Measurements from ENCODE around the gene FOXO3. TPM values are rescaled to one million over a fixed set of nuclear protein-coding genes. Genes with fewer than 3 reads are reported as not detected.

The FOXO3 gene
- 100 to 1,000 TPM; 110 to 176 (median 139) TPM for total RNA-seq

DNA sequence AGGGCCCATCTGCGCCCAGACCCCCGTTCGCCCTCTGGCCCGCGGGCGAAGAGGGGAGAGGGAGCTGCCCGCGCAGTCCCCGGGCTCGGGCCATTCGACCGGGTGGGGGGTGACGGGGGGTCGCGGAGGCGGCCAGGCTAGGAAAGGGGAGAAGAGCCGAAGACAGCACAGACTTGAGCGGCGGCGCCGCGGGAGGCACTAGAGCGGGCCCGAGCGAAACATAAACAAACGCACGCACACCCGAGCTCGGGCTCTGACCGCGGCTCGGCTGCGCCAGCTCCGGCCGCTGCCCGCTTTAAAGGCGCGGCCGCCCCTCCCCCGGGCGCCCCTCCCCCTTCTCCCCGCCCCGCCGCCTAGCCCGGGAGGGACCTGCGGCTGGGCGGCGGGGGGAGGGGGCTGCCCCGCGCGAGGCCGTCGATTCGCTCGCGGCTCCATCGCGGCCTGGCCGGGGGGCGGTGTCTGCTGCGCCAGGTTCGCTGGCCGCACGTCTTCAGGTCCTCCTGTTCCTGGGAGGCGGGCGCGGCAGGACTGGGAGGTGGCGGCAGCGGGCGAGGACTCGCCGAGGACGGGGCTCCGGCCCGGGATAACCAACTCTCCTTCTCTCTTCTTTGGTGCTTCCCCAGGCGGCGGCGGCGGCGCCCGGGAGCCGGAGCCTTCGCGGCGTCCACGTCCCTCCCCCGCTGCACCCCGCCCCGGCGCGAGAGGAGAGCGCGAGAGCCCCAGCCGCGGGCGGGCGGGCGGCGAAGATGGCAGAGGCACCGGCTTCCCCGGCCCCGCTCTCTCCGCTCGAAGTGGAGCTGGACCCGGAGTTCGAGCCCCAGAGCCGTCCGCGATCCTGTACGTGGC is at the start of gene FOXO3:
Gene FOXO3, plus strand, starts transcription at position 455 of the 846 bp plus-strand sequence. Its CDS starts 292 bp downstream, at position 747.
- DNase-seq (ENCODE audit: low spot score in 2 of 2): peak; percentile 88 to 98
- intact Hi-C loops (cut with DNase I; ENCODE audit: low total_unique reads): loop anchor here (2.0 kb wide), 1 partner anchor 28 kb away; no protein-coding TSS in a partner anchor
- WGBS, 2 donors: 1% methylated on average over 22 to 58 of the region's 110 CpGs
- TF ChIP-seq, protein P1, sequence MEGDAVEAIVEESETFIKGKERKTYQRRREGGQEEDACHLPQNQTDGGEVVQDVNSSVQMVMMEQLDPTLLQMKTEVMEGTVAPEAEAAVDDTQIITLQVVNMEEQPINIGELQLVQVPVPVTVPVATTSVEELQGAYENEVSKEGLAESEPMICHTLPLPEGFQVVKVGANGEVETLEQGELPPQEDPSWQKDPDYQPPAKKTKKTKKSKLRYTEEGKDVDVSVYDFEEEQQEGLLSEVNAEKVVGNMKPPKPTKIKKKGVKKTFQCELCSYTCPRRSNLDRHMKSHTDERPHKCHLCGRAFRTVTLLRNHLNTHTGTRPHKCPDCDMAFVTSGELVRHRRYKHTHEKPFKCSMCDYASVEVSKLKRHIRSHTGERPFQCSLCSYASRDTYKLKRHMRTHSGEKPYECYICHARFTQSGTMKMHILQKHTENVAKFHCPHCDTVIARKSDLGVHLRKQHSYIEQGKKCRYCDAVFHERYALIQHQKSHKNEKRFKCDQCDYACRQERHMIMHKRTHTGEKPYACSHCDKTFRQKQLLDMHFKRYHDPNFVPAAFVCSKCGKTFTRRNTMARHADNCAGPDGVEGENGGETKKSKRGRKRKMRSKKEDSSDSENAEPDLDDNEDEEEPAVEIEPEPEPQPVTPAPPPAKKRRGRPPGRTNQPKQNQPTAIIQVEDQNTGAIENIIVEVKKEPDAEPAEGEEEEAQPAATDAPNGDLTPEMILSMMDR (IDR thresholded peaks at IDR 0.05): no peak
- TF ChIP-seq POLR2A (IDR thresholded peaks at IDR 0.05): peak in 1 of 2 donors; percentile 85
- peak within 1 kb of the TSS; percentile 70 for H3K4me3 ChIP-seq (ENCODE audit: low read depth, poor library complexity, severe bottlenecking)

DNA sequence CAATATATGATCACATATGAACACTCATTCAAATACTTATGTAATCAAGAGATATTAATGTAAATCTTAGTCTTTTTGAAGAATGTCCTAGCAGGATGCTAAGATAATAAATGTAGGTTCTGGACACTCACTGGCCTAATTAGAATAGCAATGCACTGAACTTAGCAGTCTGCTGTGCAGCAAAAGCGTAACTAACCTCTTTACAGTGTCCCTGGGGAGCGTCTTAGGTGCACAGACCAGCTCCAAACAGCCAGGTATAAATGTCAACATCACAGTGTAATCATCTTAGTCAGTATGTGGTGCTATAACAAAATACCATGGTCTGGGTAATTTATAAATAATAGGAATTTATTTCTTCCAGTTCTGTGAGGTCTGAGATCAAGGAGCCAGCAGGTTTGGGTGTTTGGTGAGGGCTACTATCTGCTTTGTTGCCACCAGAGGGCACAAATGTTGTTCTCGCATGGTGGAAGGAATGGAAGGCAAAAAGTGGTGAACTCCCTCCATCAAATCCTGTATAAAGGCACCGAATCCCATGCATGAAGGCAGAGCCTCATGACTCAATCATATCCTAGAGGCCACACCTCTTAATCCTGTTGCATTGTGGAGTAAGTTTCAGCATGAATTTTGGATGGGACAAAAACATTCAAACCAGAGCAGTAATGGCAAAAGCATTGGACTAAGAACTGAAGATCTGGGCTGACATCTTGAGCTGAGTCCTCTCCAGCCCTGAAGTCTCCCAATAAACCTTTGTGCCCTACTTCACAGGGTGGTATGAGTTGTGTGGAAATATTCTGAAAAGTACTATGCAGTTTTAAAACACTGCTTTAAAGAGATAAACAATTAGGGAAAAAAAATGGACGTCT is 41.8 kb upstream of the FOXO3 start:
- DNase-seq (ENCODE audit: low spot score in 2 of 2): no peak
- WGBS, 2 donors: 79 to 84% methylated on average over 5 of the region's 5 CpGs
- no peak overlapping the region for H3K4me3 ChIP-seq (ENCODE audit: low read depth, poor library complexity, severe bottlenecking)
- TF ChIP-seq POLR2A (IDR thresholded peaks at IDR 0.05): no peak
- TF ChIP-seq, protein P1 (IDR thresholded peaks at IDR 0.05): no peak
- intact Hi-C loops (cut with DNase I; ENCODE audit: low total_unique reads): no loop called here

DNA sequence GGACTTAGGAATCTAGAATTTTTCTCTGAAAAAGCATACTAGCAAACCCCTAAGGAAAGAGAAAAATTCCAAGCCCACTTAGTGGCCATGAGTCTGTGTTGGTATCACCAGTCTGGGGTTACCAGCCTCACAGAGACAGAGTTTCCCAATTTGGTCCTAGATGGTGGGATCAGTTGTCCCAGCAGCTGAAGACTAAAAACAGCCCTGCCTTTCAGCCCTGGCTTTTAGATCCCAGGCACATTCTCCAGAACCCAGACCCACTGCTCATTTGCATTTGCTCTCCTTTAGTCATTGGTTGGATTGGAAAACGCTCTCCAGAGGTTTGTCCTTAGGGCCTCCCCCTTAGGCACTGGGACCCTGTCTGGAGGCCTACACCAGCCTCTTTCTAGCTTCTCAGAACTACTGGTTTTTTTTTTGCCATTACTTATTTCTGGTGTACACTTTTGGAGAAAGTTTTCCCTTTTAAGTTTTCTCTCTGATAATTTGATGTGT is 39.1 kb upstream of the FOXO3 start:
- no peak for DNase-seq (ENCODE audit: low spot score in 2 of 2)
- TF ChIP-seq POLR2A (IDR thresholded peaks at IDR 0.05): no peak
- TF ChIP-seq, protein P1 (IDR thresholded peaks at IDR 0.05): no peak
- intact Hi-C loops (cut with DNase I; ENCODE audit: low total_unique reads): loop anchor here (10.0 kb wide), 1 partner anchor 407 kb away; no protein-coding TSS in a partner anchor
- 85 to 100% methylated on average over 1 of the region's 1 CpG for WGBS, 2 donors
- H3K4me3 ChIP-seq (ENCODE audit: low read depth, poor library complexity, severe bottlenecking): no peak overlapping the region

DNA sequence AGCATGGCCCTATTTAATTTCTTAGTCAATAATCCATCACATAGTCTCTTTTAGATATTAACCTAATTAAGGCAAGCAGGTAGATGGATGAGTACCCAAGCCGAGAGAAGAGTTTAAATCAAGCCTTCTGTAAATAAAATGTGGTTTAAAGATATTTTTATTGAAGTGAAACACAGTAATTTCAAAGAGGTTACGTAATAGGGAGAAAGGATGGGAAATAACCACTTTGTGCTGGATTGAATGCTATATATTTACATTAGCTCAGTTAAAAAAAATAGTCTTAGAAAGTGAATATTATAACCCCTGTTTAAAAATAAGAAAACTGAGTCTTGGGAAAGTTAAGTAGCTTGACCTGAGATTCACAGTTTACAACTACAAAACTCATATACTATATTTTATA is 37.0 kb upstream of the FOXO3 start:
- WGBS, 2 donors: 84 to 89% methylated on average over 2 of the region's 2 CpGs
- no peak overlapping the region for H3K4me3 ChIP-seq (ENCODE audit: low read depth, poor library complexity, severe bottlenecking)
- no peak for DNase-seq (ENCODE audit: low spot score in 2 of 2)
- TF ChIP-seq, protein P1 (IDR thresholded peaks at IDR 0.05): no peak
- no peak for TF ChIP-seq POLR2A (IDR thresholded peaks at IDR 0.05)
- intact Hi-C loops (cut with DNase I; ENCODE audit: low total_unique reads): loop anchor here (10.0 kb wide), 1 partner anchor 409 kb away; no protein-coding TSS in a partner anchor

DNA sequence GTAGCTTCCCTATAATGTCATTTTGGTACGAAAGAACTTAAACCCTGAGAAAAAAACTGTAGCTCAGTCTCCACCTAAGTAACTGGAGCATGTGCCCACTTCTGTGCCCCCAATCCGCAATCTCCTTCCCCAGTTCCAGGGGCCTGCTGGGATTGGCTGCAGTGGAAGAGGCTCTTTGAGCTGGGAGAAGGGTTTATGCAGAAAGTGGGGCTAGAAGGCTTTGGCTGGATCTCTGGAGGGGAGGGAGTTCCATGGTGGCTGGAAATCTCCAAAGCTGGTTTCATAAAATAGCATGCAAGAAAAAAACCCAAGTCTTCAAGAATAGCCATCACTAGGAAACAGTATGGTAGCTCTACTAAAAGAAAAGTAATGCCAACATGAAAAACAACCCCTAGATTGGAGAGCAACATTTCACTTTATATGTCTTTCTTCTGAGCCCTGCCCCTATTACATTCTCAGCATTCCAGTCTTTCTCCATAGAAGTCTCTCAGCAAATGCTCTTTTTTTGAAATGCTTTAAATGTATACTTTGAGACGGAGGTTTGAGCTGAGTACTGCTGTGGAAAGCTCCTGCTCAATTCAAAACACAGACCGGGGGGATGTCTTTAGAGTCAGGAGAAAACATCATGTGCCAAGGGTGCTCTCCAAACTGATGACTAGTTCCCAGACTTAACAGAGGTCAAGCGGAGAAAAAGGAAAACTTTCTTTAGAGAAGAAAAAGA is 36.0 kb upstream of the FOXO3 start:
- DNase-seq (ENCODE audit: low spot score in 2 of 2): no peak
- H3K4me3 ChIP-seq (ENCODE audit: low read depth, poor library complexity, severe bottlenecking): no peak overlapping the region
- WGBS, 2 donors: 86 to 87% methylated on average over 5 of the region's 5 CpGs
- no peak for TF ChIP-seq POLR2A (IDR thresholded peaks at IDR 0.05)
- TF ChIP-seq, protein P1 (IDR thresholded peaks at IDR 0.05): no peak
- intact Hi-C loops (cut with DNase I; ENCODE audit: low total_unique reads): loop anchor here (10.0 kb wide), 1 partner anchor 410 kb away; no protein-coding TSS in a partner anchor

All from lower leg skin (tissue), 4 donors.